MM.1S (cell line): Measurements from ENCODE around the gene S100B.
"Not testable (repeated sequence)": the region's sequence is repeated elsewhere in the genome, so short reads cannot be mapped to it uniquely, and the experiment has no call there.

Experiments used
- DNase-seq: peaks from one replicate; pipeline ENCODE4 v3.0.0-alpha.2; 2015
- H2AFZ ChIP-seq: fragments of 300-600 bp; sonication (generic); 2 replicates; pipeline ENCODE4 v1.6.0; 2016; ENCODE audit warnings: antibody characterized with exemption, low read length
- H3F3A ChIP-seq: fragments of 300-600 bp; sonication (generic); 2 replicates; pipeline ENCODE4 v1.6.1; 2016; ENCODE audit warnings: mild to moderate bottlenecking, antibody characterized with exemption, low read length, moderate library complexity, mixed read lengths; ENCODE audit not compliant: insufficient read depth
- H3K27ac ChIP-seq: fragments of 300-600 bp; sonication (generic); 2 replicates; pipeline ENCODE4 v1.5.1; 2016; ENCODE audit warnings: mild to moderate bottlenecking, low read length
- H3K27me3 ChIP-seq: fragments of 300-600 bp; sonication (generic); replicated peaks from 2 replicates; pipeline ENCODE4 v1.6.0; 2016; ENCODE audit warnings: low read length; ENCODE audit not compliant: insufficient read depth
- H3K36me3 ChIP-seq: fragments of 300-600 bp; sonication (generic); replicated peaks from 2 replicates; pipeline ENCODE4 v1.6.1; 2016; ENCODE audit warnings: mild to moderate bottlenecking, low read length, mixed read lengths; ENCODE audit not compliant: insufficient read depth
- H3K4me1 ChIP-seq: fragments of 300-600 bp; sonication (generic); 2 replicates; pipeline ENCODE4 v1.6.1; 2016; ENCODE audit warnings: low read length, mixed read lengths
- H3K4me2 ChIP-seq: fragments of 300-600 bp; sonication (generic); 2 replicates; pipeline ENCODE4 v1.6.0; 2016; ENCODE audit warnings: low read depth, low read length
- H3K4me3 ChIP-seq: fragments of 300-600 bp; sonication (generic); 2 replicates; pipeline ENCODE4 v1.5.1; 2016; ENCODE audit warnings: low read length, mixed read lengths
- H3K79me2 ChIP-seq: fragments of 300-600 bp; sonication (generic); 2 replicates; pipeline ENCODE4 v1.6.1; 2016; ENCODE audit warnings: mixed run types, low read length, mixed read lengths
- H3K9ac ChIP-seq: fragments of 300-600 bp; sonication (generic); 2 replicates; pipeline ENCODE4 v1.6.1; 2016; ENCODE audit warnings: low read length, mixed read lengths
- H3K9me2 ChIP-seq: fragments of 300-600 bp; sonication (generic); replicated peaks from 2 replicates; pipeline ENCODE4 v1.6.1; 2016; ENCODE audit warnings: mild to moderate bottlenecking, low read length, mixed read lengths; ENCODE audit not compliant: insufficient read depth
- H3K9me3 ChIP-seq: fragments of 300-600 bp; sonication (generic); replicated peaks from 2 replicates; pipeline ENCODE4 v1.6.1; 2016; ENCODE audit warnings: mild to moderate bottlenecking, low read length, mixed read lengths; ENCODE audit not compliant: insufficient read depth
- H4K20me1 ChIP-seq: fragments of 300-600 bp; sonication (generic); 2 replicates; pipeline ENCODE4 v1.6.1; 2016; ENCODE audit warnings: mild to moderate bottlenecking, low read length, moderate library complexity, mixed read lengths; ENCODE audit not compliant: insufficient read depth
- EZH2 ChIP-seq: fragments of 300-600 bp; sonication (generic); optimal IDR thresholded peaks from 2 replicates; pipeline ENCODE3; 2017; ENCODE audit warnings: low read depth, mild to moderate bottlenecking, antibody characterized with exemption, low read length, mixed read lengths
- EZH2phosphoT487 ChIP-seq: fragments of 300-600 bp; sonication (generic); IDR thresholded peaks from 2 replicates; pipeline ENCODE4 v1.6.1; 2018; ENCODE audit warnings: antibody characterized with exemption, low read length
- TF ChIP-seq, protein P1 (sequence below): fragments of 300-600 bp; sonication (generic); IDR thresholded peaks from 2 replicates; pipeline ENCODE4 v1.5.1; 2016; ENCODE audit warnings: antibody characterized with exemption, low read length, mixed read lengths

The S100B gene

DNA sequence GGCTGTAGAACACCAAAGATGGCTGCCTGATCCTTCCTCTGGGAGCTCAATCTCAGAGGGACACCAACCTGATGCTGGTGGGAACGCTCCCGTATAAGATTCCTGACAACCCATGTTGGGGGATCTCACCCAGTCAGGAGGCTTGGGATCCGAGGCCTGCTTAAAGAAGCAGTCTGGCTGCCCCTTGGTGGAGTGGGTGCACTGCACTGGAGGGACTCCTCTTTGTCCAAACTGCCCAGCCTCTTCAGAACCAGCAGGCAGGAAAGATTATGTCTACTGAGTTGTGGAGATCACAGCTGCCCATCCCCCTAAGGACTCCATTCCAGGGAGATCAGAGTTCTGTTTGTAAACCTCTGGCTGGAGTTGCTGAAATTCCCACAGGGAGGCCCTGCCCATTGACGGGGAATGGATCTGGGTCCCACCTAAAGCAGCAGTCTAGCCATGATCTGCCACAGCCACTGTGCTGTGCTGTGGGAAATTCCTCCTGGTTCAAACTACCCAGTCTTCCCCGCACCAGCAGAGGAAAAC, 23.0 kb downstream of the S100B start:
- no peak for DNase-seq
- Histone ChIP-seq H3K4me3 (no peak overlapping the region), H3K79me2 (no peaks in the 10 kb centered on the region), H3F3A (no peaks in the 10 kb centered on the region), H3K4me2 (no peak overlapping the region), H3K9me3 (no peaks in the 10 kb centered on the region), H3K27me3 (no peaks in the 10 kb centered on the region), H3K9ac (no peak overlapping the region), H3K9me2 (no peaks in the 10 kb centered on the region), H3K27ac (no peak overlapping the region), H4K20me1 (no peaks in the 10 kb centered on the region), H2AFZ (no peak overlapping the region), H3K36me3 (no peaks in the 10 kb centered on the region), H3K4me1 (no peaks in the 10 kb centered on the region)
- TF ChIP-seq EZH2phosphoT487 (no peak), EZH2 (no peak)
- TF ChIP-seq, protein P1, sequence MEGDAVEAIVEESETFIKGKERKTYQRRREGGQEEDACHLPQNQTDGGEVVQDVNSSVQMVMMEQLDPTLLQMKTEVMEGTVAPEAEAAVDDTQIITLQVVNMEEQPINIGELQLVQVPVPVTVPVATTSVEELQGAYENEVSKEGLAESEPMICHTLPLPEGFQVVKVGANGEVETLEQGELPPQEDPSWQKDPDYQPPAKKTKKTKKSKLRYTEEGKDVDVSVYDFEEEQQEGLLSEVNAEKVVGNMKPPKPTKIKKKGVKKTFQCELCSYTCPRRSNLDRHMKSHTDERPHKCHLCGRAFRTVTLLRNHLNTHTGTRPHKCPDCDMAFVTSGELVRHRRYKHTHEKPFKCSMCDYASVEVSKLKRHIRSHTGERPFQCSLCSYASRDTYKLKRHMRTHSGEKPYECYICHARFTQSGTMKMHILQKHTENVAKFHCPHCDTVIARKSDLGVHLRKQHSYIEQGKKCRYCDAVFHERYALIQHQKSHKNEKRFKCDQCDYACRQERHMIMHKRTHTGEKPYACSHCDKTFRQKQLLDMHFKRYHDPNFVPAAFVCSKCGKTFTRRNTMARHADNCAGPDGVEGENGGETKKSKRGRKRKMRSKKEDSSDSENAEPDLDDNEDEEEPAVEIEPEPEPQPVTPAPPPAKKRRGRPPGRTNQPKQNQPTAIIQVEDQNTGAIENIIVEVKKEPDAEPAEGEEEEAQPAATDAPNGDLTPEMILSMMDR = no peak

DNA sequence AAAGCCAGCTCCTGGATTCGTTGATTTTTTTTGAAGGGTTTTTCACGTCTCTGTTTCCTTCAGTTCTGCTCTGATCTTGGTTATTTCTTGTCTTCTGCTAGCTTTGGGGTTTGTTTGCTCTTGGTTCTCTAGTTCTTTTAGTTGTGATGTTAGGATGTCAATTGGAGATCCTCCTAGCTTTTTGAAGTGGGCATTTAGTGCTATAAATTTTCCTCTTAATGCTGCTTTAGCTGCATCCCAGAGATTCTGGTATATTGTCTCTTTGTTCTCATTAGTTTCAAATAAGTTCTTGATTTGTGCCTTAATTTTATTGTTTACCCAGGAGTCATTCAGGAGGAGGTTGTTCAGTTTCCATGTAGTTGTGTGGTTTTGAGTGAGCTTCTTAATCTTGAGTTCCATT, 25.5 kb downstream of the S100B start:
- not testable (repeated sequence) for H3K27ac ChIP-seq, H3K9me2 ChIP-seq, H3K36me3 ChIP-seq, H3K79me2 ChIP-seq, H3K9ac ChIP-seq, H3F3A ChIP-seq, H2AFZ ChIP-seq, H3K27me3 ChIP-seq, H3K4me2 ChIP-seq, H3K4me1 ChIP-seq, H3K4me3 ChIP-seq, DNase-seq, H3K9me3 ChIP-seq, H4K20me1 ChIP-seq

DNA sequence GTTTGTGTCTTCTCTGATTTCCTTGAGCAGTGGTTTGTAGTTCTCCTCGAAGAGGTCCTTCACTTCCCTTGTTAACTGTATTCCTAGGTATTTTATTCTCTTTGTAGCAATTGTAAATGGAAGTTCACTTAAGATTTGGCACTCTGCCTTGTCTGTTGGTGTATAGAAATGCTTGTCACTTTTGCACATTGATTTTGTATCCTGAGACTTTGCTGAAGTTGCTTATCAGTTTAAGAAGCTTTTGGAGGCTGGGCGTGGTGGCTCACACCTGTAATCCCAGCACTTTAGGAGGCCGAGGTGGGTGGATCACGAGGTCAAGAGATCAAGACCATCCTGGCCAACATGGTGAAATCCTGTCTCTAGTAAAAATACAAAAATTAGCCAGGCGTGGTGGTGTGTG, 27.1 kb downstream of the S100B start:
- H3K4me1 ChIP-seq, H3K4me2 ChIP-seq, H3K27ac ChIP-seq, H3K79me2 ChIP-seq, H3K9ac ChIP-seq, H3K9me3 ChIP-seq, H3F3A ChIP-seq, H4K20me1 ChIP-seq, H3K36me3 ChIP-seq, H2AFZ ChIP-seq, H3K27me3 ChIP-seq, H3K4me3 ChIP-seq, H3K9me2 ChIP-seq, DNase-seq: not testable (repeated sequence)

DNA sequence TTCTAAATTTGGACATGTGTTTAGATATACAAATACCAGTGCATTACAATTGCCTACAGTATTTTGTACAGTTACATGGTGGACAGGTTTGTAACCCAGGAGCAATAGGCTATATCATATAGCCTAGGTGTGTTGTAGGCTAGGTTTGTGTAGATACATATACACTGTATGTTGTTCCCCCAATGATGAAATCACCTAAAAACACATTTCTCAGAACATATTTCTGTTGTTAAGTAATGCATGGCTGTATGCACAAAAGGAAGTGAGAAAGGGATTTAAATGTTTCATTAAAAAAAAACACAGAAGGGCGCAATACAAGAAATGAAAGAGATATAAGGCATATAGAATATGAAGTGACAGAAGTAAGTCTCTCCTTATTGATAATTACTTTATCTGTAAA, 32.0 kb downstream of the S100B start:
- Histone ChIP-seq H3K9ac (no peak overlapping the region), H3F3A (no peaks in the 10 kb centered on the region), H3K79me2 (no peaks in the 10 kb centered on the region), H4K20me1 (no peaks in the 10 kb centered on the region), H3K27ac (no peak overlapping the region), H3K9me3 (no peaks in the 10 kb centered on the region), H2AFZ (no peak overlapping the region), H3K9me2 (no peaks in the 10 kb centered on the region), H3K4me2 (no peak overlapping the region), H3K36me3 (0 out of 2 replicates have a peak, but pooled peaks cover 4% of the 10 kb centered on the region), H3K4me1 (no peaks in the 10 kb centered on the region), H3K4me3 (no peak overlapping the region), H3K27me3 (no peaks in the 10 kb centered on the region)
- TF ChIP-seq EZH2 (no peak), EZH2phosphoT487 (no peak)
- TF ChIP-seq, protein P1 = no peak
- DNase-seq = no peak
